HepG2 (cell line): ENCODE results near the gene CMTM5. TPM values are rescaled to one million over a fixed set of nuclear protein-coding genes. Genes with fewer than 3 reads are reported as not detected.

Source experiments
- ATAC-seq: fragments of 200-7000 bp; cut with Tn5 transposase; 3 replicates; pipeline ENCODE4 v1.9.1; 2020; ENCODE audit warnings: mild to moderate bottlenecking, moderate library complexity
- BruUV-seq: library from RNA; stranded (reverse); fragments of 400-500 nt; replicated peaks from 2 replicates; lab custom pipeline; 2021; lab: Mats Ljungman, UMichigan
- CTCF ChIA-PET: fragments of 300-600 bp; formaldehyde crosslinking; extraction: SDS; loops from one replicate; lab custom pipeline; 2021; ENCODE audit warnings: low total read pairs, inconsistent platforms, low intra/inter-chr PET ratio; lab: Yijun Ruan, JAX
- POLR2A ChIA-PET: fragments of 350-600 bp; sonication (Branson Sonifier 250); formaldehyde crosslinking; loops from one replicate; lab custom pipeline; 2020; ENCODE audit warnings: antibody characterized with exemption, inconsistent platforms; lab: Yijun Ruan, JAX
- DNase-seq: peaks from one replicate; pipeline ENCODE4 v3.0.0-alpha.2; 2015; ENCODE audit warnings: low spot score
- FAIRE-seq: peaks from 3 replicates; lab custom pipeline; 2011; peaks lifted over from hg19 to GRCh38; lab: Jason Lieb, UNC
- H2AFZ ChIP-seq: one replicate; pipeline ENCODE4 v1.6.1; 2011; ENCODE audit warnings: low read length, inconsistent platforms
- H3K27ac ChIP-seq: fragments of 300-600 bp; 3 replicates; pipeline ENCODE4 v1.8.0; 2011; ENCODE audit warnings: mixed run types, mild to moderate bottlenecking, mixed read lengths, low read length, inconsistent platforms; ENCODE audit not compliant: insufficient read depth; ENCODE audit errors: extremely low read length
- H3K27me3 ChIP-seq, 2 experiments: fragments of 200-600 bp in 1 of 2; 2 replicates in 1 of 2; 3 replicates in 1 of 2; pipeline versions ENCODE4 v1.6.0 to v1.8.0; 2011; ENCODE audit warnings: low read length in 2 of 2, mild to moderate bottlenecking in 2 of 2, moderate library complexity in 2 of 2, inconsistent platforms in 1 of 2; ENCODE audit not compliant: insufficient read depth in 2 of 2, control insufficient read depth in 1 of 2
- H3K36me3 ChIP-seq, 2 experiments: fragments of 200-600 bp in 1 of 2; replicated peaks in 1 of 2; 2 replicates in 1 of 2; 3 replicates in 1 of 2; pipeline versions ENCODE4 v1.5.1 to v1.8.0; 2011; ENCODE audit warnings: low read length in 2 of 2, inconsistent platforms in 1 of 2; ENCODE audit not compliant: insufficient read depth in 2 of 2, control insufficient read depth in 1 of 2
- H3K4me1 ChIP-seq: 2 replicates; pipeline ENCODE4 v1.5.1; 2012; ENCODE audit warnings: low read length, inconsistent platforms; ENCODE audit not compliant: insufficient read depth
- H3K4me2 ChIP-seq: 2 replicates; pipeline ENCODE4 v1.6.0; 2011; ENCODE audit warnings: low read depth, low read length, inconsistent platforms
- H3K4me3 ChIP-seq, 3 experiments: fragments of 200-600 bp in 1 of 3; sonication (generic), shearing (Covaris generic) in 1 of 3; replicated peaks in 1 of 3; 2 replicates each; pipeline ENCODE4 v1.5.1; 2011 to 2016; ENCODE audit warnings: low read length in 3 of 3, inconsistent platforms in 2 of 3, low read depth in 2 of 3, mild to moderate bottlenecking in 2 of 3, control low read depth in 1 of 3, mixed read lengths in 1 of 3; ENCODE audit not compliant: insufficient read depth in 1 of 3
- H3K79me2 ChIP-seq: one replicate; pipeline ENCODE4 v1.6.1; 2011; ENCODE audit warnings: low read length, inconsistent platforms; ENCODE audit not compliant: insufficient read depth
- H3K9ac ChIP-seq: 2 replicates; pipeline ENCODE4 v1.6.0; 2011; ENCODE audit warnings: mild to moderate bottlenecking, low read depth, low read length, inconsistent platforms; ENCODE audit not compliant: insufficient read depth
- H3K9me3 ChIP-seq: 2 replicates; pipeline ENCODE4 v1.5.1; 2012; ENCODE audit warnings: mild to moderate bottlenecking, low read length
- H4K20me1 ChIP-seq: 2 replicates; pipeline ENCODE4 v1.6.0; 2011; ENCODE audit warnings: inconsistent platforms, mild to moderate bottlenecking, low read length, moderate library complexity; ENCODE audit not compliant: insufficient read depth
- HMG20B ChIP-seq: conservative IDR thresholded peaks from 2 replicates; pipeline ENCODE4 v1.6.1; 2016; ENCODE audit warnings: missing genetic modification reagents, missing compliant biosample characterization
- KDM5A ChIP-seq: fragments of 200-600 bp; sonication (generic); IDR thresholded peaks from 2 replicates; pipeline ENCODE4 v1.7.0; 2018; ENCODE audit warnings: antibody characterized with exemption, mild to moderate bottlenecking, low read length, borderline replicate concordance
- MEIS1 ChIP-seq: sonication (generic); formaldehyde crosslinking; IDR thresholded peaks from 2 replicates; pipeline ENCODE4 v1.9.0; 2021; ENCODE audit warnings: mild to moderate bottlenecking, missing genetic modification reagents, moderate library complexity, borderline replicate concordance
- MTF1 ChIP-seq: sonication (generic); formaldehyde crosslinking; IDR thresholded peaks from 2 replicates; pipeline ENCODE4 v1.5.0; 2020; ENCODE audit warnings: missing genetic modification reagents
- NFE2L1 ChIP-seq: sonication (generic); formaldehyde crosslinking; IDR thresholded peaks from 2 replicates; pipeline ENCODE4 v1.4.0; 2020; ENCODE audit warnings: missing genetic modification reagents, mild to moderate bottlenecking, borderline replicate concordance
- NFKBIZ ChIP-seq: IDR thresholded peaks from 2 replicates; pipeline ENCODE4 v1.6.1; 2018; ENCODE audit warnings: missing genetic modification reagents, missing compliant biosample characterization
- PCBP1 ChIP-seq: fragments of 200-400 bp; formaldehyde crosslinking; IDR thresholded peaks from 2 replicates; pipeline ENCODE4 v1.6.1; 2017; ENCODE audit warnings: mild to moderate bottlenecking, low read depth, low read length, borderline replicate concordance
- SP140L ChIP-seq: sonication (generic); formaldehyde crosslinking; IDR thresholded peaks from 2 replicates; pipeline ENCODE4 v1.4.0; 2020; ENCODE audit warnings: missing genetic modification reagents, borderline replicate concordance
- SP2 ChIP-seq: sonication (generic); formaldehyde crosslinking; IDR thresholded peaks from 2 replicates; pipeline ENCODE4 v1.5.1; 2020; ENCODE audit warnings: mild to moderate bottlenecking, missing genetic modification reagents
- SRSF1 ChIP-seq: fragments of 200-400 bp; formaldehyde crosslinking; optimal IDR thresholded peaks from 2 replicates; pipeline ENCODE3; 2017; ENCODE audit warnings: mild to moderate bottlenecking, low read depth, low read length, moderate library complexity
- ZKSCAN8 ChIP-seq: IDR thresholded peaks from 2 replicates; pipeline ENCODE4 v1.6.1; 2016; ENCODE audit warnings: borderline replicate concordance, missing genetic modification reagents, missing compliant biosample characterization
- ZNF546 ChIP-seq: sonication (generic); formaldehyde crosslinking; conservative IDR thresholded peaks from 2 replicates; pipeline ENCODE4 v1.8.1; 2023; ENCODE audit warnings: mild to moderate bottlenecking, missing genetic modification reagents
- WGBS: methylation state at CpG from one replicate; pipeline ENCODE4 v1.1.6; 2017; ENCODE audit warnings: low lambda C conversion rate; 5-methylcytosine and 5-hydroxymethylcytosine counted together
- in situ Hi-C: cut with HindIII; loops from 2 replicates; pipeline ENCODE4 v1.10.0; 2017; ENCODE audit warnings: low pct_unique_long_range_greater_than_20kb; ENCODE audit not compliant: extremely low pct_ligation_motif_present
- intact Hi-C: fragments of 100-400 bp; cut with micrococcal nuclease; formaldehyde crosslinking; loops from one replicate; pipeline ENCODE4 v1.10.0; 2022; ENCODE audit not compliant: unreplicated experiment
- polyA plus RNA-seq, 8 experiments: library from polyadenylated mRNA; depleted of rRNA in 3 of 8; stranded (reverse) in 7 of 8; unstranded in 1 of 8; fragments of >200 nt; fragmentation: Illumina TruSeq in 4 of 8; extraction: Trizol in 4 of 8; gene quantifications; 2 replicates each; pipeline versions ENCODE4 v1.2.1 to v1.2.3, GENCODE V29; 2011 to 2016; ENCODE audit warnings: low read depth in 4 of 8, missing spikeins in 1 of 8, mixed read lengths in 1 of 8; ENCODE audit not compliant: insufficient read depth in 1 of 8
- total RNA-seq, 5 experiments: library from RNA; depleted of rRNA; stranded (reverse); fragments of >200 nt; fragmentation: Illumina TruSeq; extraction: Trizol; gene quantifications; 2 replicates each; pipeline ENCODE4 v1.2.3, GENCODE V29; 2016; ENCODE audit warnings: low read depth in 1 of 5
- TF ChIP-seq, protein P1 (sequence below): sonication (generic); formaldehyde crosslinking; IDR thresholded peaks from 2 replicates; pipeline ENCODE4 v1.4.0; 2020; ENCODE audit warnings: missing genetic modification reagents, borderline replicate concordance
- TF ChIP-seq, protein P2 (sequence below): sonication (generic); formaldehyde crosslinking; IDR thresholded peaks from 2 replicates; pipeline ENCODE4 v1.5.0; 2020; ENCODE audit warnings: mild to moderate bottlenecking, missing genetic modification reagents

CMTM5 gene
- total and polyA plus RNA-seq, 2 of the 13 experiments (the other 11 are each of a cell fraction or from before 2014, with no cell fraction given) = not detected

DNA sequence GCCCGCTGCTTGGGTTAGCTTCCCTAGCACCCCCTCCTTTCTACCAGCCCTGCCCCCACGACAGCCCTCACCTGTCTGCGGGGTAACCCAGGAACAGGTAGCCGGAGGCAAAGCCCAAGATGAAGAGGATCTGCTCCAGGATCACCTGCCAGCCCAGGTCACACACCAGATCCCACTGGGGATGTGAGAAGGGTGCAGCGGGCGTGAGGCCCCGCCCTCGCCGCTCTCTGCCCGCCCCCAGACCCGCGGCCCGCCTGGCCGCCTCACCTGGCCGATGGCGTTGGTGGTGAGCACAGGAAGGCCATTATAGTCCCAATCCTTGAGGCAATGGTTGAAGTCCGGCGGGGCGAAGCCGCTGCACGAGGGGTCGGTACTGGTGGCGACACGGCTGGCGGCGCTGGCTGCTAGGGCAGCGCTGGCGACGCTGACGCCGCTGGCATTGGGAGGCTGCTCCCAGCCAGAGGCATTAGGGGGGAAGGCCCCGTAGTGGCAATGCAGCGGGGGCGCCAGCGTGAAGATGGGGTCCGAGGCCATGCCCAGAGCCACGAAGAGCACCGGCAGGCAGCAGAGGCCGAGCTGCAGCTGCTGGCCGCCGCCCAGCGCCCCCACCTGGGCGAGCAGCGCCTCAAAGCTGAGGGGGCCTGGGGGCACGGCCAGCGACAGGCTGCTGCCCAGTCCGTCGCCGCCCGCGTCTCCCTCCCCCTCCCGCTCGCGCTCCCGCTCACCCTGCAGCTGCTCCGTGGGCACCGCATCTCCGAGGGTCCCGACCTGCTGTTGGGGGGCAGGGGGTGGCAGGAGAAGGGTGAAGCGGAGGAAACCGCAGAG is 25.0 kb upstream of the CMTM5 start (continued):
- no peak for TF ChIP-seq SP140L (CRISPR knock-in tag)
- TF ChIP-seq KDM5A = no peak
- peak; percentile 36 for TF ChIP-seq SRSF1
- TF ChIP-seq ZNF546 (CRISPR knock-in tag) = peak; percentile 56; the same call in 1 of the 2 replicates
- TF ChIP-seq PCBP1 = no peak

DNA sequence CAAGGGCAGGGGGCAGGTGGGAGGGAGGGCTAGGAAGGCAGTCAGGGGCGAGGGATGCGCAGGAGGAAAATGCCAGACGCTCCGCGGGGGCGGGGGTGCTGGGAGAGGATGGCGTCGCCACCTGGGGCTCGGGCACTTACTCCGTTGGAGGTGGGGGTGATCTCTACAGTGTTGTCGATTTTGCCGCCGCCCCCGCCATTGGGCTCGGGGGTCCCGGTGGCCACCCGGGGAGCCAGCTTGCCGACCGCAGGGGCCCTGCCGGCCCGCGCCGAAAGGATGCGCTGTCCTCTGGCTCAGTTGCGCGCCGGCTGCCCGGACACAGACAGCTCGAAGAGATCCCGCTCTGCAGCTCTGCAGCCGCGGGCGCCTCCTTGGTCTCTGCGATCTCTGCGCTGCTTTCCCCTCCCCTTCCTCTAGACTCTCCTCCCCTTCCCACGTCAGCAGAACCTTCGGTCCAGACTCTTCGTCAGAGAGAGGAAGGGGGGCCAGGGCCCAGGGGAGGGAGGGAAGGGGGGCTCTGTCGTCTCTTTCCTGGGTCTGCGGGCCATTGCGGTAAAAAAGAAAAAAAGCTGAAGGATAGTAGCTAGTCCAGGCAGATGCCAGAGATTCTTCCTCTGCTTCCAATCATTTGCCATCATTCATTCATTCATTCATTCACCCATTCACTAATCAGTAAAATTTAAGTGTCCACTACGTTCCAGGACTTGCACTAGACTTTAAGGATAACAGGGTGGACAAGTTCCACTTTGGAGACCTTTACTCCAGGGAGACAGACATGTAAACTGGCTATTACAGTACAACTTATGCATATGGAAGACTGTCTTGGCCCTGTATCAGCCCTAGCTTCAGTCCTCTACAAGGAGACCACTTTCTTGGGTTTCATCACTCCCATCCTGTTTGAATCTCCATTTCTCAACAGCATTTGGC is 24.1 kb upstream of the CMTM5 start, which contains the start of gene SLC22A17:
Gene SLC22A17, minus strand, starts transcription at position 382 of the 927 bp plus-strand sequence.
- peak within 1 kb of the TSS; percentile 22 to 64 (median 30); a peak in 4 of 6 replicates for H3K4me3 ChIP-seq
- H2AFZ ChIP-seq = no peak within 1 kb of the TSS
- H4K20me1 ChIP-seq = no peaks in the 10 kb centered on the region
- no peak within 1 kb of the TSS for H3K27ac ChIP-seq
- peak within 1 kb of the TSS; percentile 64 for H3K4me2 ChIP-seq
- no peaks in the 10 kb centered on the region for H3K79me2 ChIP-seq
- no peaks in the 10 kb centered on the region for H3K36me3 ChIP-seq
- in situ Hi-C loops = no loop called here
- no peak within 1 kb of the TSS for H3K9ac ChIP-seq
- ChIA-PET CTCF (no interaction called here), POLR2A (interaction anchor here (1.0 to 3.4 kb wide), 2 partner anchors 32 to 67 kb away, joined by 3 to 15 read pairs; partner anchors contain the start of genes HOMEZ and PABPN1)
- intact Hi-C loops = no loop called here
- H3K4me1 ChIP-seq = no peaks in the 10 kb centered on the region
- no peaks in the 10 kb centered on the region for H3K9me3 ChIP-seq
- 13% methylated on average over 42 of the region's 42 CpGs for WGBS
- BruUV-seq = no TSS peak
- FAIRE-seq (no peak), ATAC-seq (peak; percentile 80), DNase-seq (peak; percentile 45)
- H3K27me3 ChIP-seq = peaks cover 29 to 91% of the 10 kb centered on the region in 2 experiments
- TF ChIP-seq NFE2L1 (CRISPR knock-in tag) = 0 out of 2 replicates have a peak, but pooled peaks have one; percentile 25
- TF ChIP-seq, protein P1, sequence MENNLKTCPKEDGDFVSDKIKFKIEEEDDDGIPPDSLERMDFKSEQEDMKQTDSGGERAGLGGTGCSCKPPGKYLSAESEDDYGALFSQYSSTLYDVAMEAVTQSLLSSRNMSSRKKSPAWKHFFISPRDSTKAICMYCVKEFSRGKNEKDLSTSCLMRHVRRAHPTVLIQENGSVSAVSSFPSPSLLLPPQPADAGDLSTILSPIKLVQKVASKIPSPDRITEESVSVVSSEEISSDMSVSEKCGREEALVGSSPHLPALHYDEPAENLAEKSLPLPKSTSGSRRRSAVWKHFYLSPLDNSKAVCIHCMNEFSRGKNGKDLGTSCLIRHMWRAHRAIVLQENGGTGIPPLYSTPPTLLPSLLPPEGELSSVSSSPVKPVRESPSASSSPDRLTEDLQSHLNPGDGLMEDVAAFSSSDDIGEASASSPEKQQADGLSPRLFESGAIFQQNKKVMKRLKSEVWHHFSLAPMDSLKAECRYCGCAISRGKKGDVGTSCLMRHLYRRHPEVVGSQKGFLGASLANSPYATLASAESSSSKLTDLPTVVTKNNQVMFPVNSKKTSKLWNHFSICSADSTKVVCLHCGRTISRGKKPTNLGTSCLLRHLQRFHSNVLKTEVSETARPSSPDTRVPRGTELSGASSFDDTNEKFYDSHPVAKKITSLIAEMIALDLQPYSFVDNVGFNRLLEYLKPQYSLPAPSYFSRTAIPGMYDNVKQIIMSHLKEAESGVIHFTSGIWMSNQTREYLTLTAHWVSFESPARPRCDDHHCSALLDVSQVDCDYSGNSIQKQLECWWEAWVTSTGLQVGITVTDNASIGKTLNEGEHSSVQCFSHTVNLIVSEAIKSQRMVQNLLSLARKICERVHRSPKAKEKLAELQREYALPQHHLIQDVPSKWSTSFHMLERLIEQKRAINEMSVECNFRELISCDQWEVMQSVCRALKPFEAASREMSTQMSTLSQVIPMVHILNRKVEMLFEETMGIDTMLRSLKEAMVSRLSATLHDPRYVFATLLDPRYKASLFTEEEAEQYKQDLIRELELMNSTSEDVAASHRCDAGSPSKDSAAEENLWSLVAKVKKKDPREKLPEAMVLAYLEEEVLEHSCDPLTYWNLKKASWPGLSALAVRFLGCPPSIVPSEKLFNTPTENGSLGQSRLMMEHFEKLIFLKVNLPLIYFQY = no peak
- no peak for TF ChIP-seq MEIS1
- TF ChIP-seq NFKBIZ = 0 out of 2 replicates have a peak, but pooled peaks have one; percentile 40
- no peak for TF ChIP-seq ZKSCAN8 (CRISPR knock-in tag)
- TF ChIP-seq, protein P2, sequence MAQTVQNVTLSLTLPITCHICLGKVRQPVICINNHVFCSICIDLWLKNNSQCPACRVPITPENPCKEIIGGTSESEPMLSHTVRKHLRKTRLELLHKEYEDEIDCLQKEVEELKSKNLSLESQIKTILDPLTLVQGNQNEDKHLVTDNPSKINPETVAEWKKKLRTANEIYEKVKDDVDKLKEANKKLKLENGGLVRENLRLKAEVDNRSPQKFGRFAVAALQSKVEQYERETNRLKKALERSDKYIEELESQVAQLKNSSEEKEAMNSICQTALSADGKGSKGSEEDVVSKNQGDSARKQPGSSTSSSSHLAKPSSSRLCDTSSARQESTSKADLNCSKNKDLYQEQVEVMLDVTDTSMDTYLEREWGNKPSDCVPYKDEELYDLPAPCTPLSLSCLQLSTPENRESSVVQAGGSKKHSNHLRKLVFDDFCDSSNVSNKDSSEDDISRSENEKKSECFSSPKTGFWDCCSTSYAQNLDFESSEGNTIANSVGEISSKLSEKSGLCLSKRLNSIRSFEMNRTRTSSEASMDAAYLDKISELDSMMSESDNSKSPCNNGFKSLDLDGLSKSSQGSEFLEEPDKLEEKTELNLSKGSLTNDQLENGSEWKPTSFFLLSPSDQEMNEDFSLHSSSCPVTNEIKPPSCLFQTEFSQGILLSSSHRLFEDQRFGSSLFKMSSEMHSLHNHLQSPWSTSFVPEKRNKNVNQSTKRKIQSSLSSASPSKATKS (CRISPR knock-in tag) = no peak
- no peak for TF ChIP-seq MTF1 (CRISPR knock-in tag)
- TF ChIP-seq SP2 = no peak
- TF ChIP-seq HMG20B (CRISPR knock-in tag) = no peak
